Psoas muscle (tissue), 8 donors: Measurements from ENCODE around the gene RPS2. TPM values are rescaled to one million over a fixed set of nuclear protein-coding genes. Genes with fewer than 3 reads are reported as not detected.

Experiments used
- ATAC-seq, 4 donors: fragments of 200-7000 bp; cut with Tn5 transposase; one replicate each; pipeline ENCODE4 v1.9.1; 2020; ENCODE audit warnings: moderate library complexity in 3 of 4, mild to moderate bottlenecking in 2 of 4
- DNase-seq, 2 donors: peaks; one replicate each; pipeline ENCODE4 v3.0.0-alpha.2; 2020
- H3K27ac ChIP-seq: fragments of 200-600 bp; one replicate; pipeline ENCODE4 v1.8.0; 2022
- H3K27me3 ChIP-seq, 3 donors: fragments of 200-600 bp in 1 of 3; one replicate each; pipeline versions ENCODE4 v1.6.1 to v1.8.0; 2013 to 2022; ENCODE audit warnings: low read length in 2 of 3, mild to moderate bottlenecking in 2 of 3, moderate library complexity in 1 of 3; ENCODE audit not compliant: insufficient read depth in 3 of 3
- H3K36me3 ChIP-seq, 2 donors: fragments of 200-600 bp in 1 of 2; one replicate each; pipeline versions ENCODE4 v1.6.1 to v1.8.0; 2013 to 2022; ENCODE audit warnings: low read depth in 1 of 2, mild to moderate bottlenecking in 1 of 2, moderate library complexity in 1 of 2; ENCODE audit not compliant: insufficient read depth in 1 of 2
- H3K4me1 ChIP-seq: fragments of 200-600 bp; one replicate; pipeline ENCODE4 v1.8.0; 2022
- H3K4me3 ChIP-seq: fragments of 200-600 bp; one replicate; pipeline ENCODE4 v1.8.0; 2022; ENCODE audit warnings: mild to moderate bottlenecking
- H3K9me3 ChIP-seq: fragments of 200-600 bp; one replicate; pipeline ENCODE4 v1.8.0; 2022
- CTCF ChIP-seq: fragments of 200-600 bp; IDR thresholded peaks from one replicate; pipeline ENCODE4 v1.8.0; 2022; ENCODE audit warnings: antibody characterized with exemption
- WGBS, 3 donors: extraction: QIAGEN DNeasy Blood & Tissue Kit; methylation state at CpG; one replicate each; pipeline versions ENCODE4 v1.1.6 to v1.1.7; 2013; 5-methylcytosine and 5-hydroxymethylcytosine counted together
- intact Hi-C, 2 donors: fragments of 100-400 bp; cut with DNase I; formaldehyde crosslinking; loops; one replicate each; pipeline versions ENCODE4 v1.11.0 to v1.14.2; 2022
- polyA plus RNA-seq, 3 donors: library from polyadenylated mRNA; stranded (reverse); fragments of 200-250 nt; gene quantifications; one replicate each; pipeline ENCODE4 v1.2.3, GENCODE V29; 2013
- total RNA-seq, 4 donors: library from RNA; stranded (reverse); fragmentation: NEBNext Ultra II Directional in 2 of 4; extraction: Animal tissue kit (Norgen Biotek cat#: 25700) in 2 of 4; gene quantifications; one replicate each; pipeline versions ENCODE4 v1.2.1 to v1.2.4, GENCODE V29; 2021 to 2023
- donor health status: healthy with polysubstance abuse.
- donor health status: DM: no; HTN: no; CAD: no; lungs with moderate emphysema.
- donor health status: Bipolar disorder and iron deficiency.
- donor health status: healthy.
- donor health status: DM: yes; HTN: yes; CAD: no.
- donor health status: DM: no; HTN: no; CAD: no.
- donor health status: DM: no; HTN: no; CAD: no.
- donor health status: DM: yes; HTN: yes; CAD: no.

Gene RPS2
- total and polyA plus RNA-seq, 7 donors, result 1,044 to 3,940 (median 1,902) TPM

DNA sequence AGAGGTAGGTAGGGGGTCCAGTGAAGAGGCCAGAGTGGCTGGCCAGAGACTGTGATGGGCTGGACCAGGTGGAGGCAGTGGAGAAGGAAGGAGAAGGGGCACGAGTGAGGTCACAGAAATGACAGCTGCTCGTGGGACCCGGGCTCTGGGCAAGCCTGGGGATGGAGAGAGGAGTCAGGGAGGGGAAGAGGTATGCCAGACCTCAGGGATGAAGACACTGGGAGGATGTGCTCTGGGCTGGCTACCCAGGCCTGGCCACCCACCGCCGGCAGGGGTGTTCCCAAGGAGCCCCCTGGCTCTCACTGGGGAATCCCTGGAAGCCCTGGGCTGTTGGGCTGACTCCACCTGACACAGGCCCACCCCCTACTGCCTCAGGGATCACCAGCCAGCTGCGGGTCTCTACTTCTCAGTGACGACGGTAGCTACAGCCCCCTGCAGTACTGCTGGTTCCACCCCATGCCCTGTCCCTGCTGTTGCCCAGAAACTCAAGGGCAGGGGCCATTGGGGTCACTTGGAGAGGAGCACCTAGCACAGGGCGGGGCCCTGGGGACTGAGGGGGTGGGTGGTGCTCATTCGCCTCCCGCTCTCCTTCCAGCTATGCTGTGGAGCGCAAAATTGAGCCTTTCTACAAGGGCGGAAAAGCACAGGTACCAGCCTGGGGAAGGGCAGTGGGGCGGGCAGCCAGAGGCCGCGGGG is 9.0 kb upstream of the RPS2 start:
- H3K36me3 ChIP-seq, result peaks cover 8 to 46% of the 10 kb centered on the region in 2 donors
- no peak overlapping the region for H3K27ac ChIP-seq
- TF ChIP-seq CTCF, result no peak
- intact Hi-C loops, result no loop called here
- H3K4me3 ChIP-seq, result peak overlapping the region; percentile 100
- no peak for DNase-seq
- no peaks in the 10 kb centered on the region for H3K9me3 ChIP-seq
- WGBS, 3 donors, result 76 to 78% (median 77%) methylated on average over 14 to 16 of the region's 16 CpGs
- no peaks in the 10 kb centered on the region for H3K27me3 ChIP-seq
- peaks cover 20% of the 10 kb centered on the region for H3K4me1 ChIP-seq
- no peak for ATAC-seq

- intact Hi-C loops, result loop anchor here in 1 of 2 donors (1.0 kb wide), 1 partner anchor 14 kb away; no protein-coding TSS in a partner anchor
Observed at GRCh38 chr16:1972490-1972877, 7.9 kb upstream of the RPS2 start.

GRCh38 chr16:1971796-1972489 is 7.3 kb upstream of the RPS2 start, which contains the start of gene TBL3:
Gene TBL3, plus strand, starts transcription at chr16:1972053. Its CDS starts 112 bp downstream, at chr16:1972165.
- intact Hi-C loops, result loop anchor here in 1 of 2 donors (1.0 kb wide), 1 partner anchor 14 kb away; no protein-coding TSS in a partner anchor
- no peak for TF ChIP-seq CTCF
- WGBS, 3 donors, result 0% methylated on average over 55 to 78 of the region's 78 CpGs
- Histone ChIP-seq H3K4me3 (peak within 1 kb of the TSS; percentile 100), H3K9me3 (no peaks in the 10 kb centered on the region), H3K36me3 (peaks cover 3 to 30% of the 10 kb centered on the region in 2 donors), H3K27me3 (no peaks in the 10 kb centered on the region), H3K4me1 (peaks cover 20% of the 10 kb centered on the region), H3K27ac (peak within 1 kb of the TSS; percentile 98)
- ATAC-seq (peak; percentile 94 to 97 (median 94)), DNase-seq (peak; percentile 94 to 97)

More at GRCh38 chr16:1972490-1972877, 7.9 kb upstream of the RPS2 start:
- H3K4me3 ChIP-seq, result peak overlapping the region; percentile 100
- H3K27me3 ChIP-seq, result no peaks in the 10 kb centered on the region
- H3K9me3 ChIP-seq, result no peaks in the 10 kb centered on the region
- H3K36me3 ChIP-seq, result peaks cover 3 to 35% of the 10 kb centered on the region in 2 donors
- no peak for TF ChIP-seq CTCF
- DNase-seq (no peak), ATAC-seq (peak in 2 of 4 donors; percentile 2 to 8)
- WGBS, 3 donors, result 1 to 2% (median 1%) methylated on average over 16 to 22 of the region's 22 CpGs
- peak overlapping the region; percentile 98 for H3K27ac ChIP-seq
- peaks cover 20% of the 10 kb centered on the region for H3K4me1 ChIP-seq

DNA sequence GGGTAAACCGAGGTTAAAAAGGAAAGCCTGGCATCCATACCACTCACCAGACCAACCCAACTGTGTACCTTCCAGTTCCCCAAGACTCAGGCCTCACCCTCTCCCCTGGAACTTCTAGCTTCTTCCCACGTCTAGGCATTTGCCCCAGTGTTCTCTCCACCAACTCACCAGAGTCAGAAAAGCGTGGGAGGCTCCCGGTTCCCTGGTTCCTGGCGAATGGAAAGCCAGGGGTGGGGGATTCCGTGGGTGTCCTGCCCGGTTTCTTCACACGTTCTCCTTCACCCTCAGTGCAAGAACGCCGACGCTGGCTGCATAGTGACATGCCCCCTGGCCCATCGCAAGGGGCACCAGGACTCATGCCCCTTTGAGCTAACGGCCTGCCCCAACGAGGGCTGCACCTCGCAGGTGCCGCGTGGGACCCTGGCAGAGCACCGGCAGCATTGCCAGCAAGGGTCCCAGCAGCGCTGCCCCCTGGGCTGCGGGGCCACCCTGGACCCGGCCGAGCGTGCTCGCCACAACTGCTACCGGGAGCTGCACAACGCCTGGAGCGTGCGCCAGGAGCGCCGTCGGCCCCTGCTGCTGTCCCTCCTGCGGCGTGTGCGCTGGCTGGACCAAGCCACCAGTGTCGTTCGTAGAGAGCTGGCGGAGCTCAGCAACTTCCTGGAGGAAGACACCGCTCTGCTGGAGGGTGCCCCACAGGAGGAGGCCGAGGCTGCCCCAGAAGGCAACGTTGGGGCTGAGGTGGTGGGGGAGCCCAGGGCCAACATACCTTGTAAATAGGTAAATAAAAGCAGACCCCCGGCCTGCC is 3.7 kb upstream of the RPS2 start:
- no peak overlapping the region for H3K27ac ChIP-seq
- peaks cover 31% of the 10 kb centered on the region for H3K4me1 ChIP-seq
- TF ChIP-seq CTCF, result no peak
- DNase-seq (no peak), ATAC-seq (no peak)
- no peaks in the 10 kb centered on the region for H3K27me3 ChIP-seq
- 84 to 89% (median 87%) methylated on average over 41 of the region's 41 CpGs for WGBS, 3 donors
- intact Hi-C loops, result no loop called here
- H3K9me3 ChIP-seq, result no peaks in the 10 kb centered on the region
- peaks cover 0 to 7% of the 10 kb centered on the region in 2 donors for H3K36me3 ChIP-seq
- H3K4me3 ChIP-seq, result no peak overlapping the region
